Keratinocyte (primary cell): ENCODE results near the gene POLR2M. TPM values are rescaled to one million over a fixed set of nuclear protein-coding genes. Genes with fewer than 3 reads are reported as not detected.
A peak's percentile ranks its signal among the peaks of the same experiment; 100 is the strongest.

ENCODE experiments used
- DNase-seq: peaks from one replicate; pipeline ENCODE4 v3.0.0-alpha.2; 2011; ENCODE audit warnings: low read depth, missing footprints, low spot score
- FAIRE-seq: peaks from 2 replicates; lab custom pipeline; 2011; peaks lifted over from hg19 to GRCh38; lab: Jason Lieb, UNC
- H2AFZ ChIP-seq: 2 replicates; pipeline ENCODE4 v1.6.0; 2012; ENCODE audit warnings: low read length, control low read depth, inconsistent platforms; ENCODE audit not compliant: control insufficient read depth
- H3K27ac ChIP-seq: 2 replicates; pipeline ENCODE4 v1.5.1; 2011; ENCODE audit warnings: low read length; ENCODE audit not compliant: control insufficient read depth, insufficient read depth
- H3K27me3 ChIP-seq: 3 replicates; pipeline ENCODE4 v1.6.0; 2011; ENCODE audit warnings: low read length; ENCODE audit not compliant: control insufficient read depth, insufficient read depth; ENCODE audit errors: extremely low read depth
- H3K36me3 ChIP-seq, 2 experiments: 2 replicates in 1 of 2; 3 replicates in 1 of 2; pipeline ENCODE4 v1.5.1; 2011; ENCODE audit warnings: low read length in 2 of 2, mild to moderate bottlenecking in 1 of 2; ENCODE audit not compliant: control insufficient read depth in 2 of 2, insufficient read depth in 2 of 2; ENCODE audit errors: extremely low read depth in 1 of 2
- H3K4me1 ChIP-seq: 3 replicates; pipeline ENCODE4 v1.5.1; 2011; ENCODE audit warnings: low read length; ENCODE audit not compliant: control insufficient read depth, insufficient read depth; ENCODE audit errors: extremely low read depth
- H3K4me2 ChIP-seq: 3 replicates; pipeline ENCODE4 v1.6.0; 2011; ENCODE audit warnings: low read depth, low read length; ENCODE audit not compliant: control insufficient read depth, insufficient read depth; ENCODE audit errors: extremely low read depth
- H3K4me3 ChIP-seq, 3 experiments: fragments of 200-600 bp in 1 of 3; sonication (generic) in 1 of 3; 2 replicates in 2 of 3; 3 replicates in 1 of 3; pipeline ENCODE4 v1.5.1; 2011 to 2016; ENCODE audit warnings: low read length in 3 of 3, mild to moderate bottlenecking in 3 of 3, control low read depth in 2 of 3, inconsistent platforms in 1 of 3, low read depth in 1 of 3, mixed read lengths in 1 of 3, mixed run types in 1 of 3, moderate library complexity in 1 of 3; ENCODE audit not compliant: control insufficient read depth in 2 of 3, insufficient read depth in 2 of 3; ENCODE audit errors: extremely low read depth in 1 of 3
- H3K79me2 ChIP-seq: 2 replicates; pipeline ENCODE4 v1.6.0; 2012; ENCODE audit warnings: low read length; ENCODE audit not compliant: control insufficient read depth, insufficient read depth
- H3K9ac ChIP-seq: 3 replicates; pipeline ENCODE4 v1.6.0; 2011; ENCODE audit warnings: low read length; ENCODE audit not compliant: control insufficient read depth, insufficient read depth; ENCODE audit errors: extremely low read depth
- H3K9me1 ChIP-seq: 3 replicates; pipeline ENCODE4 v1.6.0; 2011; ENCODE audit warnings: low read length; ENCODE audit not compliant: control insufficient read depth, insufficient read depth; ENCODE audit errors: extremely low read depth
- H3K9me3 ChIP-seq: 2 replicates; pipeline ENCODE4 v1.5.1; 2012; ENCODE audit warnings: low read depth, low read length; ENCODE audit not compliant: control insufficient read depth
- H4K20me1 ChIP-seq: 3 replicates; pipeline ENCODE4 v1.6.0; 2011; ENCODE audit warnings: low read length; ENCODE audit not compliant: control insufficient read depth, insufficient read depth; ENCODE audit errors: extremely low read depth
- CTCF ChIP-seq, 3 experiments: IDR thresholded peaks in 1 of 3; conservative IDR thresholded peaks in 1 of 3; optimal IDR thresholded peaks in 1 of 3; 2 replicates in 2 of 3; 3 replicates in 1 of 3; pipeline versions ENCODE3 to v1.5.1; 2011; ENCODE audit warnings: low read length in 3 of 3, mild to moderate bottlenecking in 3 of 3, moderate library complexity in 2 of 3, control low read depth in 1 of 3, inconsistent platforms in 1 of 3; ENCODE audit not compliant: insufficient read depth in 2 of 3; ENCODE audit errors: extremely low read depth in 1 of 3
- EZH2 ChIP-seq: IDR thresholded peaks from one replicate; pipeline ENCODE4 v1.6.1; 2012; ENCODE audit warnings: inconsistent platforms, mild to moderate bottlenecking, low read length, moderate library complexity
- dilution Hi-C: fragments of 300-500 bp; cut with MboI; formaldehyde crosslinking; loops from one replicate; pipeline ENCODE4 v1.7.0; 2020; ENCODE audit warnings: low sequenced_read_pairs; ENCODE audit not compliant: extremely low pct_ligation_motif_present
- polyA plus RNA-seq, 5 experiments: library from polyadenylated mRNA; depleted of rRNA in 3 of 5; stranded (reverse) in 3 of 5; stranded (forward) in 1 of 5; unstranded in 1 of 5; fragments of >200 nt; gene quantifications; 1 replicate in 1 of 5; 2 replicates in 3 of 5; 3 replicates in 1 of 5; pipeline versions ENCODE4 v1.2.1 to v1.2.3, GENCODE V29; 2011 to 2012; ENCODE audit warnings: missing spikeins in 2 of 5, low read depth in 1 of 5, low replicate concordance in 1 of 5

Gene POLR2M
- polyA plus RNA-seq, 1 donor (not counting 4 experiments of a cell fraction or from before 2014, with no cell fraction given) = 40.6 TPM

- dilution Hi-C loops = no loop called here
- H3K9me3 ChIP-seq = no peaks in the 10 kb centered on the region
- H2AFZ ChIP-seq = no peak overlapping the region
- H3K4me3 ChIP-seq = no peak overlapping the region
- H3K27me3 ChIP-seq = no peaks in the 10 kb centered on the region
- DNase-seq = no peak
- TF ChIP-seq EZH2 = no peak
- TF ChIP-seq CTCF (optimal IDR thresholded peaks at IDR 0.05 in 1 of 3, IDR thresholded peaks at IDR 0.05 in 1 of 3, conservative IDR thresholded peaks at IDR 0.05 in 1 of 3; ENCODE audit: extremely low read depth in 1 of 3, insufficient read depth in 2 of 3, low read length in 3 of 3) = peak; percentile 66 to 73 (median 69)
- no peaks in the 10 kb centered on the region for H3K4me1 ChIP-seq
- no peaks in the 10 kb centered on the region for H3K9me1 ChIP-seq
- H4K20me1 ChIP-seq = no peaks in the 10 kb centered on the region
- H3K9ac ChIP-seq = no peak overlapping the region
- FAIRE-seq = peak; percentile 89
- no peaks in the 10 kb centered on the region for H3K79me2 ChIP-seq
- H3K36me3 ChIP-seq = no peaks in the 10 kb centered on the region
- no peak overlapping the region for H3K4me2 ChIP-seq
- no peak overlapping the region for H3K27ac ChIP-seq
Observed at GRCh38 chr15:57751177-57751800, 44.8 kb downstream of the POLR2M start.

- DNase-seq = no peak
- Histone ChIP-seq H4K20me1 (no peaks in the 10 kb centered on the region), H3K27ac (no peak overlapping the region), H3K9me3 (no peaks in the 10 kb centered on the region), H3K27me3 (no peaks in the 10 kb centered on the region), H3K4me1 (no peaks in the 10 kb centered on the region), H3K9me1 (no peaks in the 10 kb centered on the region), H3K4me3 (no peak overlapping the region), H3K79me2 (no peaks in the 10 kb centered on the region), H3K36me3 (no peaks in the 10 kb centered on the region), H3K9ac (no peak overlapping the region), H2AFZ (no peak overlapping the region), H3K4me2 (no peak overlapping the region)
- no peak for FAIRE-seq
- peak in 2 of 3 experiments; percentile 2 to 29 for TF ChIP-seq CTCF (optimal IDR thresholded peaks at IDR 0.05 in 1 of 3, IDR thresholded peaks at IDR 0.05 in 1 of 3, conservative IDR thresholded peaks at IDR 0.05 in 1 of 3; ENCODE audit: extremely low read depth in 1 of 3, insufficient read depth in 2 of 3, low read length in 3 of 3)
- no peak for TF ChIP-seq EZH2
- dilution Hi-C loops = no loop called here
Observed at GRCh38 chr15:57752436-57752835, 45.9 kb downstream of the POLR2M start.
